Heart right ventricle (tissue), 16 donors: ENCODE measurements around the gene GPN1. TPM values are rescaled to one million over a fixed set of nuclear protein-coding genes. Genes with fewer than 3 reads are reported as not detected.

Source experiments
- ATAC-seq, 8 donors: fragments of 200-7000 bp; cut with Tn5 transposase; one replicate each; pipeline ENCODE4 v1.9.1; 2020; ENCODE audit warnings: mild to moderate bottlenecking in 8 of 8, moderate library complexity in 8 of 8, moderate number of reproducible peaks in 1 of 8
- DNase-seq, 2 donors: peaks; one replicate each; pipeline ENCODE4 v3.0.0-alpha.2; 2020
- H3K27ac ChIP-seq, 10 donors: fragments of 200-600 bp; sonication (generic) in 2 of 10; one replicate each; pipeline versions ENCODE4 v1.5.0 to v1.8.0; 2020 to 2022; ENCODE audit warnings: mild to moderate bottlenecking in 3 of 10
- H3K27me3 ChIP-seq, 7 donors: fragments of 200-600 bp; one replicate each; pipeline ENCODE4 v1.8.0; 2021 to 2022; ENCODE audit warnings: mild to moderate bottlenecking in 2 of 7
- H3K36me3 ChIP-seq, 9 donors: fragments of 200-600 bp; sonication (generic) in 1 of 9; one replicate each; pipeline versions ENCODE4 v1.5.0 to v1.8.0; 2020 to 2022; ENCODE audit warnings: mild to moderate bottlenecking in 2 of 9
- H3K4me1 ChIP-seq, 9 donors: fragments of 200-600 bp; sonication (generic) in 1 of 9; one replicate each; pipeline versions ENCODE4 v1.5.0 to v1.8.0; 2020 to 2022; ENCODE audit warnings: mild to moderate bottlenecking in 4 of 9
- H3K4me3 ChIP-seq, 10 donors: fragments of 200-600 bp; sonication (generic) in 2 of 10; one replicate each; pipeline versions ENCODE4 v1.5.0 to v1.8.0; 2020 to 2022; ENCODE audit warnings: mild to moderate bottlenecking in 7 of 10, moderate library complexity in 2 of 10
- H3K9me3 ChIP-seq, 11 donors: fragments of 200-600 bp in 10 of 11; sonication (generic) in 2 of 11; one replicate each; pipeline versions ENCODE4 v1.5.0 to v1.8.0; 2013 to 2022; ENCODE audit warnings: mild to moderate bottlenecking in 2 of 11, control low read depth in 1 of 11, moderate library complexity in 1 of 11
- WGBS, 2 donors: extraction: QIAGEN DNeasy Blood & Tissue Kit; methylation state at CpG; one replicate each; pipeline ENCODE4 v1.1.7; 2013; ENCODE audit warnings: inconsistent platforms in 1 of 2; 5-methylcytosine and 5-hydroxymethylcytosine counted together
- intact Hi-C, 10 donors: fragments of 100-400 bp; cut with DNase I; formaldehyde crosslinking; loops; one replicate each; pipeline versions ENCODE4 v1.11.1 to v1.14.2; 2022
- polyA plus RNA-seq, 2 donors: library from polyadenylated mRNA; stranded (reverse); fragments of 200-250 nt; gene quantifications; one replicate each; pipeline ENCODE4 v1.2.3, GENCODE V29; 2013
- total RNA-seq, 10 donors: library from RNA; stranded (reverse); fragmentation: NEBNext Ultra II Directional in 3 of 10; extraction: Animal tissue kit (Norgen Biotek cat#: 25700) in 3 of 10; gene quantifications; one replicate each; pipeline versions ENCODE4 v1.2.1 to v1.2.4, GENCODE V29; 2021 to 2023
- TF ChIP-seq, protein P1 (sequence below), 9 donors: fragments of 200-600 bp; sonication (generic) in 2 of 9; IDR thresholded peaks; one replicate each; pipeline versions ENCODE4 v1.5.0 to v1.8.0; 2021 to 2022; ENCODE audit warnings: antibody characterized with exemption in 9 of 9, mild to moderate bottlenecking in 5 of 9, moderate library complexity in 1 of 9
- donor health status: Arrhythmogenic right ventricular cardiomyopathy.
- donor health status: ischemic (EF 13 %, LVEDD 7.1; RV severe dilation, severe dysfunction).
- donor health status: healthy with polysubstance abuse.
- donor health status: DM: no; HTN: yes; CAD: no.
- donor health status: DM: no; HTN: no; CAD: no.
- donor health status: ischemic (EF 25% LVEDD 6.9; RV normal size, moderate dysfunction).
- donor health status: ischemic (EF 25% LVEDD 5.7; RV mildly dilated, moderate dysfunction).
- donor health status: healthy.
- donor health status: DM: yes; HTN: yes; CAD: no.
- donor health status: Ischemic cardiomyopathy.
- donor health status: ischemic (EF 35%, LVEDD 5.7; RV mildly dilated, moderate dysfunction).
- donor health status: nonischemic (EF 11% LVEDD 7.7; RV severe dilation, severe dysfunction).
- donor health status: DM: yes; HTN: yes; CAD: no.
- donor health status: PGD.
- donor health status: ischemic (EF 29% LVEDD 5.4; RV normal size, mild dysfunction).
- donor health status: nonischemic (EF 23%, LVEDD 6.1; RV moderate dilation, normal function).

Gene GPN1
- total and polyA plus RNA-seq, 12 donors, result 6.5 to 25.6 (median 19.7) TPM

GRCh38 chr2:27690052-27690451, 61.2 kb downstream of the GPN1 start:
- no peaks in the 10 kb centered on the region for H3K9me3 ChIP-seq
- no peak overlapping the region for H3K27ac ChIP-seq
- no peak for ATAC-seq
- H3K4me1 ChIP-seq, result no peaks in the 10 kb centered on the region
- H3K27me3 ChIP-seq, result no peaks in the 10 kb centered on the region
- DNase-seq, result no peak
- no peak overlapping the region for H3K4me3 ChIP-seq
- intact Hi-C loops, result no loop called here
- TF ChIP-seq, protein P1, sequence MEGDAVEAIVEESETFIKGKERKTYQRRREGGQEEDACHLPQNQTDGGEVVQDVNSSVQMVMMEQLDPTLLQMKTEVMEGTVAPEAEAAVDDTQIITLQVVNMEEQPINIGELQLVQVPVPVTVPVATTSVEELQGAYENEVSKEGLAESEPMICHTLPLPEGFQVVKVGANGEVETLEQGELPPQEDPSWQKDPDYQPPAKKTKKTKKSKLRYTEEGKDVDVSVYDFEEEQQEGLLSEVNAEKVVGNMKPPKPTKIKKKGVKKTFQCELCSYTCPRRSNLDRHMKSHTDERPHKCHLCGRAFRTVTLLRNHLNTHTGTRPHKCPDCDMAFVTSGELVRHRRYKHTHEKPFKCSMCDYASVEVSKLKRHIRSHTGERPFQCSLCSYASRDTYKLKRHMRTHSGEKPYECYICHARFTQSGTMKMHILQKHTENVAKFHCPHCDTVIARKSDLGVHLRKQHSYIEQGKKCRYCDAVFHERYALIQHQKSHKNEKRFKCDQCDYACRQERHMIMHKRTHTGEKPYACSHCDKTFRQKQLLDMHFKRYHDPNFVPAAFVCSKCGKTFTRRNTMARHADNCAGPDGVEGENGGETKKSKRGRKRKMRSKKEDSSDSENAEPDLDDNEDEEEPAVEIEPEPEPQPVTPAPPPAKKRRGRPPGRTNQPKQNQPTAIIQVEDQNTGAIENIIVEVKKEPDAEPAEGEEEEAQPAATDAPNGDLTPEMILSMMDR (IDR thresholded peaks at IDR 0.05), result no peak
- H3K36me3 ChIP-seq, result peaks cover 0 to 100% (median 50%) of the 10 kb centered on the region in 9 donors

DNA sequence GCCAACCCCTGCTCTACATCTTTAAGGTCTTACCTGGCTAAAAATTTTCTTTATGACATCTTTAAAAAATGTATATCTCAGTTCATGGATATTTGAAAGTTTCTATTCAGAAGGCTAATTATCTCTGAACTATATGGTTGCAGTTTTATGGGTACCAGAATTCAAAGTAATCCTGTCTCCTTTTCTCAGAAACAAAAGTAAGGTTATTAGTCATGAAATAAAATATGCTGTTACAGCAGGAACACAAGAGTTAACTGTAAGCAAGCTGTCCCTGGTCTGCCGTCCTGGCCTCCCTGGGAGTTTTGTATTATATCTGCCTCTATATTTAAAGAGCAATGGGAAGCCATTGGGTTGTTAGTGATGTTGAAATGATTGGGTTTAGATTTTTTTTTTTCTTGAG, 68.8 kb downstream of the GPN1 start:
- no peak for ATAC-seq
- H3K9me3 ChIP-seq, result no peaks in the 10 kb centered on the region
- H3K27ac ChIP-seq, result no peak overlapping the region
- H3K27me3 ChIP-seq, result no peaks in the 10 kb centered on the region
- peaks cover 0 to 65% (median 18%) of the 10 kb centered on the region in 9 donors for H3K36me3 ChIP-seq
- no peak overlapping the region for H3K4me3 ChIP-seq
- intact Hi-C loops, result no loop called here
- 60 to 74% methylated on average over 1 of the region's 1 CpG for WGBS, 2 donors
- no peak for DNase-seq
- TF ChIP-seq, protein P1 (IDR thresholded peaks at IDR 0.05), result no peak
- H3K4me1 ChIP-seq, result peaks cover 0 to 9% (median 0%) of the 10 kb centered on the region in 9 donors

Other genes starting within 250 kb of the GPN1 start
- 10 to 100 TPM in 1 of 10 donors, 1 to 10 TPM in 9; 4.5 to 11.5 (median 6.8) TPM for gene ZNF513, start 248.3 kb upstream of the GPN1 start, total RNA-seq
- gene ZNF513, start 248.3 kb upstream of the GPN1 start, polyA plus RNA-seq, result 10 to 100 TPM; 12.6 to 15.4 TPM
- 10 to 100 TPM; 28.4 to 46.1 (median 33.0) TPM for gene PPM1G, start 219.5 kb upstream of the GPN1 start, total RNA-seq
- gene PPM1G, start 219.5 kb upstream of the GPN1 start, polyA plus RNA-seq, result 10 to 100 TPM; 34.7 to 72.6 TPM
- 10 to 100 TPM; 47.6 to 69.7 (median 59.2) TPM for gene NRBP1, start 200.4 kb upstream of the GPN1 start, total RNA-seq
- 10 to 100 TPM; 25.5 to 97.4 TPM for gene NRBP1, start 200.4 kb upstream of the GPN1 start, polyA plus RNA-seq
- under 1 TPM in 6 of 10 donors, not detected in 4; 0.37 to 0.85 (median 0.57) TPM for gene KRTCAP3, start 186.7 kb upstream of the GPN1 start, total RNA-seq
- gene KRTCAP3, start 186.7 kb upstream of the GPN1 start, polyA plus RNA-seq, result under 1 TPM; 0.23 to 0.51 TPM
- 10 to 100 TPM; 12.7 to 30.6 (median 16.1) TPM for gene IFT172, start 139.3 kb upstream of the GPN1 start, total RNA-seq
- 10 to 100 TPM; 11.1 to 65.7 TPM for gene IFT172, start 139.3 kb upstream of the GPN1 start, polyA plus RNA-seq
- 10 to 100 TPM in 1 of 10 donors, 1 to 10 TPM in 7, under 1 TPM in 2; 0.58 to 11.7 (median 1.7) TPM for gene FNDC4, start 133.8 kb upstream of the GPN1 start, total RNA-seq
- gene FNDC4, start 133.8 kb upstream of the GPN1 start, polyA plus RNA-seq, result 10 to 100 TPM in 1 of 2 donors, 1 to 10 TPM in 1; 2.3 to 11.3 TPM
- 1 to 10 TPM in 1 of 10 donors, under 1 TPM in 1, not detected in 8; 0.19 to 1.6 TPM for gene GCKR, start 132.2 kb upstream of the GPN1 start, total RNA-seq
- under 1 TPM; 0.88 to 0.91 TPM for gene GCKR, start 132.2 kb upstream of the GPN1 start, polyA plus RNA-seq
- 10 to 100 TPM; 15.1 to 27.7 (median 20.3) TPM for gene ZNF512, start 46.0 kb upstream of the GPN1 start, total RNA-seq
- gene ZNF512, start 46.0 kb upstream of the GPN1 start, polyA plus RNA-seq, result 10 to 100 TPM; 10.2 to 10.5 TPM
- gene CCDC121, start within 50 bp of the GPN1 start, total RNA-seq, result 1 to 10 TPM; 4.1 to 7.6 (median 6.0) TPM
- gene CCDC121, start within 50 bp of the GPN1 start, polyA plus RNA-seq, result 1 to 10 TPM; 2.1 TPM
- gene SUPT7L, start 34.6 kb downstream of the GPN1 start, total RNA-seq, result 10 to 100 TPM; 22.0 to 32.2 (median 26.0) TPM
- 10 to 100 TPM; 18.4 to 42.3 TPM for gene SUPT7L, start 34.6 kb downstream of the GPN1 start, polyA plus RNA-seq
- 10 to 100 TPM; 19.1 to 28.7 (median 22.5) TPM for gene SLC4A1AP, start 34.8 kb downstream of the GPN1 start, total RNA-seq
- 10 to 100 TPM; 11.0 to 20.8 TPM for gene SLC4A1AP, start 34.8 kb downstream of the GPN1 start, polyA plus RNA-seq
- 100 to 1,000 TPM; 170 to 416 (median 253) TPM for gene MRPL33, start 142.7 kb downstream of the GPN1 start, total RNA-seq
- 100 to 1,000 TPM; 123 to 661 TPM for gene MRPL33, start 142.7 kb downstream of the GPN1 start, polyA plus RNA-seq